Loucy (cell line): ENCODE data around the gene ARVCF.
A peak's percentile ranks its signal among the peaks of the same experiment; 100 is the strongest.

Source experiments
- H2AFZ ChIP-seq: fragments of 200-600 bp; sonication (generic); 2 replicates; pipeline ENCODE4 v1.6.0; 2016; ENCODE audit warnings: antibody characterized with exemption, mild to moderate bottlenecking, low read length, moderate library complexity
- H3F3A ChIP-seq: fragments of 200-600 bp; 2 replicates; pipeline ENCODE4 v1.6.0; 2016; ENCODE audit warnings: antibody characterized with exemption, low read depth, mild to moderate bottlenecking
- H3K27me3 ChIP-seq: fragments of 200-600 bp; sonication (generic); 2 replicates; pipeline ENCODE4 v1.6.1; 2014; ENCODE audit warnings: low read length, mild to moderate bottlenecking; ENCODE audit not compliant: insufficient read depth, poor library complexity, severe bottlenecking
- H3K36me3 ChIP-seq: fragments of 200-600 bp; sonication (generic); 2 replicates; pipeline ENCODE4 v1.6.1; 2016; ENCODE audit warnings: low read length; ENCODE audit not compliant: insufficient read depth
- H3K4me1 ChIP-seq: fragments of 200-600 bp; sonication (generic); 2 replicates; pipeline ENCODE4 v1.5.1; 2014; ENCODE audit warnings: low read length, mild to moderate bottlenecking; ENCODE audit not compliant: insufficient read depth, poor library complexity, severe bottlenecking
- H3K4me2 ChIP-seq: fragments of 200-600 bp; sonication (generic); 2 replicates; pipeline ENCODE4 v1.6.0; 2014; ENCODE audit warnings: antibody characterized with exemption, low read length, low read depth, mild to moderate bottlenecking; ENCODE audit not compliant: poor library complexity, severe bottlenecking
- H3K4me3 ChIP-seq: fragments of 200-600 bp; sonication (generic); 2 replicates; pipeline ENCODE4 v1.5.1; 2014; ENCODE audit warnings: low read length, mild to moderate bottlenecking, mixed read lengths; ENCODE audit not compliant: poor library complexity, severe bottlenecking
- H3K79me2 ChIP-seq: fragments of 200-600 bp; sonication (generic); 2 replicates; pipeline ENCODE4 v1.6.1; 2014; ENCODE audit warnings: low read length; ENCODE audit not compliant: insufficient read depth
- H3K9ac ChIP-seq: fragments of 200-600 bp; sonication (generic); 2 replicates; pipeline ENCODE4 v1.6.0; 2014; ENCODE audit warnings: mild to moderate bottlenecking, low read depth, low read length, moderate library complexity; ENCODE audit not compliant: poor library complexity, severe bottlenecking
- H3K9me2 ChIP-seq: fragments of 200-600 bp; sonication (generic); replicated peaks from 2 replicates; pipeline ENCODE4 v1.6.1; 2016; ENCODE audit warnings: low read depth, low read length, mixed read lengths
- H3K9me3 ChIP-seq: fragments of 200-600 bp; sonication (generic); 2 replicates; pipeline ENCODE4 v1.6.1; 2014; ENCODE audit warnings: mild to moderate bottlenecking, antibody characterized with exemption, low read length, low read depth; ENCODE audit not compliant: insufficient read depth
- H4K20me1 ChIP-seq: fragments of 200-600 bp; sonication (generic); 2 replicates; pipeline ENCODE4 v1.6.0; 2014; ENCODE audit warnings: antibody characterized with exemption, low read length, mild to moderate bottlenecking; ENCODE audit not compliant: insufficient read depth, poor library complexity, severe bottlenecking
- CTCF ChIP-seq: fragments of 200-600 bp; sonication (generic); conservative IDR thresholded peaks from 2 replicates; pipeline ENCODE4 v1.5.1; 2014; ENCODE audit warnings: mild to moderate bottlenecking, antibody characterized with exemption, low read length
- EZH2phosphoT487 ChIP-seq: fragments of 200-600 bp; IDR thresholded peaks from 2 replicates; pipeline ENCODE4 v1.6.1; 2018; ENCODE audit warnings: antibody characterized with exemption, mild to moderate bottlenecking, moderate library complexity, borderline replicate concordance

Gene ARVCF

DNA sequence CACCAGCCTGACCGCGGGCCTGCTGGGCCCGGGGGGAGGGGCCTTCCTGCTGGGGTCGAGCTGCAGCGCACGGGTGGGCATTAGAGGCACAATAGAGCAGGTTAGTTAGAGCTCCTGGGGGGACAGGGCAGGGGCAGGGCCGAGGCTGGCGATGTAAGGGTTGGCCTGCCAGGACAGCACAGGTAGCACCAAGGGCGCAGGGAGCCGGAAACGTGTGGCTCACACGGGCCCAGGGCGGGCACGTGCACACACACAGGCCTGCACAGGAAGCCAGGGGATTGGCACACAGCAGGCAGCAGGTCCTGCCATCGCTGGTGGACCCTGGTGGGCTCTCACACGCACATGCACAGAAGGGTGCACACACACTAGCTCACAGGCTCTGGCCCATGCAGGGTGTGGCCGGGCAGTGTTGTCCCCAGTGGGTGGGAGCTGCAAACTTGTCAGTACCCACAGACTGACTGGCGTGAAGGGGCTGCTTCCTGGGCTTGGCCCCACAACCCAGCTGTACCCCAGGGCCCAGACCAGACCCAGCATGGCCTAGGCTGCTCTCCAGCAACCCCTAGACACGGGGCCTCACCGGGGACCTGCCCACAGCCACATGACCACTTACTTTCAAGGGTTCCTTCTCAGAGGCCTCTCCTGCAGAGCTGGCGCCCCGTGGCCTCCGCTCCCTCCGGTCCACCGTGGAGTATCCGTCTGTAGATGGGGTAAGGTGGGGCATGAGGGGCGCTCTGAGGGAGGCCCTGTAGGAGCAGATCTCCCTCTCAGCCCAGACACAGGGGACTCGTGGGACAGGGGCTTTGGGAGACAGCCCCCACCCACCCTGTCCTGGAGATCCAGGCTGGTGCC lies 45.1 kb downstream of the ARVCF start:
- no peak overlapping the region for H3K9ac ChIP-seq

DNA sequence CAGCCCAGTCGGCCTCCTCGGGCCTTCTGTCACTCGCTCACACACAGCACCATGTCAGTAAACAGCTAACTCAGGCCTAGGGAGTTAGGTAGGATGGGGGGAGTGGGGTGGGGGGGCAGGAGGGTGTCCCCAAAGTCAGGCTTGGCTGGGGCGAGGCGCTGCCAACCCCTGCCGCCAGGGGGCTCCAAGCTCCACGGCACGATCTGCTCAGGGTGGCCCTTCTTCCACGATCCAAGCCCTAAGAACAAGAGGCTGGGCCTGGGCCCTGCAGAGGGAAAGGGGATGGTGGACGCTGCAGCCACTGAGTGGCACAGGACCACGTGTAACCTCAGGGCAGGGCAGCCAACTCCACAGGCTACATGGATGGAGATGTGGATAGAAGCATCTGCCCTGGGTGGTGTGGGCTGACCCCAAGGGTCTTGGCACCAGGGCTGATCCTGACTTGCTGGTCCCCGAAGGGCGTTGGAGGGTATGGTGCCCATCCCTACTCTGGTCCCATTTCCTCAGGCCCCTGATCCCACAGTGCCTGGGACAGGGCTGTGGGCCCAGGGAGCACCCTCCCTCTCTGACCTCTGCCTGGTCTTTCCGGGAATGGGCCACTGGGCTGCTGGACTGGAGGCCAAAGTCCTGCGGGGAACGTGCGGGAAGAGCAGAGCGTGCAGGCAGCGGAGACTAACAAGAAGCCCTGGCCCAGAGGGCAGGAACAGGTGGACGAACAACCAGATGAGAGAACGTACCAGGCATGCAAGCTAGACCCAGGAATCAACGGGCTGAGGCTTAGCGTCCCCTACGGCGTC lies 45.9 kb downstream of the ARVCF start:
- Histone ChIP-seq H3K27me3 (no peaks in the 10 kb centered on the region), H3K9ac (no peak overlapping the region), H3K9me3 (no peaks in the 10 kb centered on the region), H3F3A (0 out of 2 replicates have a peak, but pooled peaks cover 5% of the 10 kb centered on the region), H3K79me2 (no peaks in the 10 kb centered on the region), H3K4me3 (no peak overlapping the region), H4K20me1 (peaks cover 5% of the 10 kb centered on the region), H2AFZ (no peak overlapping the region), H3K36me3 (peaks cover 10% of the 10 kb centered on the region; the same call in 1 of the 2 replicates), H3K4me2 (no peak overlapping the region), H3K9me2 (no peaks in the 10 kb centered on the region), H3K4me1 (peaks cover 19% of the 10 kb centered on the region)
- TF ChIP-seq EZH2phosphoT487 (no peak), CTCF (peak; percentile 86)

More for the DNA sequence above, 45.1 kb downstream of the ARVCF start:
- H3F3A ChIP-seq: 0 out of 2 replicates have a peak, but pooled peaks cover 5% of the 10 kb centered on the region
- H3K4me3 ChIP-seq: no peak overlapping the region
- no peak overlapping the region for H2AFZ ChIP-seq
- H3K9me3 ChIP-seq: no peaks in the 10 kb centered on the region
- H3K9me2 ChIP-seq: no peaks in the 10 kb centered on the region
- H3K4me2 ChIP-seq: no peak overlapping the region
- H3K79me2 ChIP-seq: no peaks in the 10 kb centered on the region
- H4K20me1 ChIP-seq: peaks cover 5% of the 10 kb centered on the region
- H3K27me3 ChIP-seq: no peaks in the 10 kb centered on the region
- TF ChIP-seq EZH2phosphoT487: no peak
- no peak for TF ChIP-seq CTCF
- peaks cover 10% of the 10 kb centered on the region; the same call in 1 of the 2 replicates for H3K36me3 ChIP-seq
- H3K4me1 ChIP-seq: peaks cover 26% of the 10 kb centered on the region

- no peaks in the 10 kb centered on the region for H3K9me3 ChIP-seq
- no peaks in the 10 kb centered on the region for H3K9me2 ChIP-seq
- H3K4me3 ChIP-seq: no peak overlapping the region
- H3F3A ChIP-seq: 0 out of 2 replicates have a peak, but pooled peaks cover 4% of the 10 kb centered on the region
- peaks cover 5% of the 10 kb centered on the region for H4K20me1 ChIP-seq
- H3K4me2 ChIP-seq: no peak overlapping the region
- peaks cover 13% of the 10 kb centered on the region for H3K4me1 ChIP-seq
- H3K36me3 ChIP-seq: peaks cover 10% of the 10 kb centered on the region; the same call in 1 of the 2 replicates
- no peaks in the 10 kb centered on the region for H3K27me3 ChIP-seq
- TF ChIP-seq CTCF: no peak
- no peak for TF ChIP-seq EZH2phosphoT487
- H2AFZ ChIP-seq: no peak overlapping the region
- H3K79me2 ChIP-seq: no peaks in the 10 kb centered on the region
- no peak overlapping the region for H3K9ac ChIP-seq
These were observed 46.6 kb downstream of the ARVCF start for GRCh38 chr22:19970031-19970478.
